Ramos (cell line): Measurements from ENCODE around the gene CD244.

Source experiments
- in situ Hi-C: fragments of 300-500 bp; cut with MboI; formaldehyde crosslinking; loops from one replicate; pipeline ENCODE4 v1.14.3; 2022; ENCODE audit warnings: low sequenced_read_pairs; ENCODE audit not compliant: unreplicated experiment

The CD244 gene

GRCh38 chr1:160818207-160818937 lies 44.3 kb downstream of the CD244 start:
- in situ Hi-C loops: no loop called here

GRCh38 chr1:160814856-160815255 lies 47.8 kb downstream of the CD244 start:
- in situ Hi-C loops: no loop called here

- in situ Hi-C loops: no loop called here
Observed at GRCh38 chr1:160814316-160814715, 48.4 kb downstream of the CD244 start.

- in situ Hi-C loops: no loop called here
Observed at GRCh38 chr1:160813215-160813614, 49.5 kb downstream of the CD244 start.

- in situ Hi-C loops: no loop called here
Observed at GRCh38 chr1:160811147-160811546, 51.5 kb downstream of the CD244 start.

- in situ Hi-C loops: no loop called here
Observed at GRCh38 chr1:160810486-160810885, 52.2 kb downstream of the CD244 start.

- in situ Hi-C loops: no loop called here
Observed at GRCh38 chr1:160808289-160808688, 54.4 kb downstream of the CD244 start.

GRCh38 chr1:160807738-160808137 lies 54.9 kb downstream of the CD244 start:
- in situ Hi-C loops: no loop called here

GRCh38 chr1:160807247-160807646 lies 55.4 kb downstream of the CD244 start:
- in situ Hi-C loops: no loop called here

- in situ Hi-C loops: no loop called here
Observed at GRCh38 chr1:160806784-160807183, 55.9 kb downstream of the CD244 start.

- in situ Hi-C loops: no loop called here
Observed at GRCh38 chr1:160806109-160806665, 56.5 kb downstream of the CD244 start.

- in situ Hi-C loops: no loop called here
Observed at GRCh38 chr1:160801836-160802580, 60.7 kb downstream of the CD244 start.

- in situ Hi-C loops: no loop called here
Observed at GRCh38 chr1:160800645-160801408, 61.9 kb downstream of the CD244 start.

GRCh38 chr1:160800142-160800541 lies 62.5 kb downstream of the CD244 start:
- in situ Hi-C loops: no loop called here

- in situ Hi-C loops: no loop called here
Observed at GRCh38 chr1:160799641-160800040, 63.0 kb downstream of the CD244 start.

- in situ Hi-C loops: no loop called here
Observed at GRCh38 chr1:160798439-160798838, 64.2 kb downstream of the CD244 start.

GRCh38 chr1:160797861-160798273 lies 64.8 kb downstream of the CD244 start:
- in situ Hi-C loops: no loop called here

GRCh38 chr1:160797271-160797709 lies 65.4 kb downstream of the CD244 start:
- in situ Hi-C loops: no loop called here

GRCh38 chr1:160795951-160796383 lies 66.7 kb downstream of the CD244 start, which contains the start of gene LY9:
Gene LY9, plus strand, starts transcription at chr1:160796174. Its CDS starts 14 bp downstream, at chr1:160796188.
- in situ Hi-C loops: no loop called here

- in situ Hi-C loops: no loop called here
Observed at GRCh38 chr1:160794376-160794775, 68.3 kb downstream of the CD244 start.
